Liver (tissue), 9 donors: Measurements from ENCODE around the gene SMARCB1. TPM values are rescaled to one million over a fixed set of nuclear protein-coding genes. Genes with fewer than 3 reads are reported as not detected.

ENCODE experiments used
- DNase-seq: peaks from one replicate; pipeline ENCODE4 v3.0.0-alpha.2; 2017; ENCODE audit warnings: low spot score
- H3K27ac ChIP-seq, 2 donors: one replicate each; pipeline ENCODE4 v1.7.0; 2013; ENCODE audit warnings: inconsistent platforms in 2 of 2, low read length in 2 of 2, control low read depth in 1 of 2, low read depth in 1 of 2, mild to moderate bottlenecking in 1 of 2
- H3K27me3 ChIP-seq, 4 donors: one replicate each; pipeline versions ENCODE4 v1.6.1 to v1.7.0; 2013; ENCODE audit warnings: low read length in 3 of 4, inconsistent platforms in 1 of 4, mild to moderate bottlenecking in 1 of 4, moderate library complexity in 1 of 4; ENCODE audit not compliant: control insufficient read depth in 4 of 4, insufficient read depth in 4 of 4
- H3K36me3 ChIP-seq, 4 donors: one replicate each; pipeline versions ENCODE4 v1.6.1 to v1.7.0; 2013; ENCODE audit warnings: low read length in 3 of 4, mild to moderate bottlenecking in 3 of 4, low read depth in 1 of 4, moderate library complexity in 1 of 4; ENCODE audit not compliant: control insufficient read depth in 4 of 4, insufficient read depth in 3 of 4
- H3K4me1 ChIP-seq, 4 donors: one replicate each; pipeline versions ENCODE4 v1.6.1 to v1.7.0; 2013; ENCODE audit warnings: low read length in 3 of 4, mild to moderate bottlenecking in 3 of 4, moderate library complexity in 1 of 4; ENCODE audit not compliant: control insufficient read depth in 4 of 4, insufficient read depth in 4 of 4
- H3K4me3 ChIP-seq, 3 donors: one replicate each; pipeline versions ENCODE4 v1.6.1 to v1.7.0; 2013; ENCODE audit warnings: low read length in 3 of 3, control low read depth in 1 of 3, low read depth in 1 of 3, mild to moderate bottlenecking in 1 of 3
- H3K9ac ChIP-seq, 2 donors: one replicate each; pipeline ENCODE4 v1.7.0; 2013; ENCODE audit warnings: low read length in 2 of 2, mild to moderate bottlenecking in 2 of 2, moderate library complexity in 2 of 2, control low read depth in 1 of 2, low read depth in 1 of 2
- H3K9me3 ChIP-seq, 4 donors: one replicate each; pipeline versions ENCODE4 v1.6.1 to v1.7.0; 2013; ENCODE audit warnings: low read length in 3 of 4; ENCODE audit not compliant: control insufficient read depth in 4 of 4
- ATF3 ChIP-seq: IDR thresholded peaks from 2 replicates; pipeline ENCODE4 v1.6.1; 2016; ENCODE audit warnings: antibody characterized with exemption
- CTCF ChIP-seq: fragments of 150-350 bp; IDR thresholded peaks from 2 replicates; pipeline ENCODE4 v1.5.1; 2017; ENCODE audit warnings: improper control_type of control experiment, low read depth, low read length; ENCODE audit not compliant: missing input control
- EGR1 ChIP-seq, 2 donors: IDR thresholded peaks; 2 replicates each; pipeline ENCODE4 v1.6.1; 2016 to 2018; ENCODE audit warnings: antibody characterized with exemption in 2 of 2, low read depth in 2 of 2
- FOXA2 ChIP-seq: IDR thresholded peaks from 2 replicates; pipeline ENCODE4 v1.6.1; 2016; ENCODE audit warnings: antibody characterized with exemption
- HNF4A ChIP-seq, 2 donors: conservative IDR thresholded peaks; 2 replicates each; pipeline ENCODE4 v1.6.1; 2016; ENCODE audit warnings: antibody characterized with exemption in 2 of 2, mild to moderate bottlenecking in 2 of 2
- HNF4G ChIP-seq: IDR thresholded peaks from 2 replicates; pipeline ENCODE4 v1.6.1; 2016; ENCODE audit warnings: antibody characterized with exemption
- JUND ChIP-seq, 2 donors: IDR thresholded peaks; 2 replicates each; pipeline ENCODE4 v1.6.1; 2016; ENCODE audit warnings: antibody characterized with exemption in 2 of 2
- MAX ChIP-seq: IDR thresholded peaks from 2 replicates; pipeline ENCODE4 v1.6.1; 2016; ENCODE audit warnings: antibody characterized with exemption
- RXRA ChIP-seq, 2 donors: IDR thresholded peaks; 2 replicates each; pipeline ENCODE4 v1.6.1; 2017 to 2018; ENCODE audit warnings: antibody characterized with exemption in 2 of 2, mild to moderate bottlenecking in 1 of 2
- SP1 ChIP-seq: IDR thresholded peaks from 2 replicates; pipeline ENCODE4 v1.6.1; 2018; ENCODE audit warnings: antibody characterized with exemption, mild to moderate bottlenecking
- YY1 ChIP-seq: IDR thresholded peaks from 2 replicates; pipeline ENCODE4 v1.6.1; 2016; ENCODE audit warnings: antibody characterized with exemption, mild to moderate bottlenecking
- ZBTB33 ChIP-seq: IDR thresholded peaks from 2 replicates; pipeline ENCODE4 v1.6.1; 2016; ENCODE audit warnings: antibody characterized with exemption
- WGBS: extraction: QIAGEN DNeasy Blood & Tissue Kit; methylation state at CpG from one replicate; pipeline ENCODE4 v1.1.7; 2013; 5-methylcytosine and 5-hydroxymethylcytosine counted together
- polyA plus RNA-seq, 2 donors: library from polyadenylated mRNA; stranded (reverse) in 1 of 2; unstranded in 1 of 2; fragments of 200-250 nt in 1 of 2; fragments of >200 nt in 1 of 2; fragmentation: Nextera tagmentation in 1 of 2; extraction: Ambion mirVana in 1 of 2; gene quantifications; one replicate each; pipeline versions ENCODE4 v1.2.1 to v1.2.3, GENCODE V29; 2013 to 2015
- total RNA-seq, 2 donors: library from RNA; depleted of rRNA; stranded (reverse); fragments of >200 nt; gene quantifications; one replicate each; pipeline ENCODE4 v1.2.3, GENCODE V29; 2014
- donor health status: healthy.
- donor health status: healthy.
- donor health status: healthy.
- donor health status: healthy.
- donor health status: healthy.

Gene SMARCB1
- total and polyA plus RNA-seq, 4 donors = 15.1 to 22.5 (median 19.1) TPM

DNA sequence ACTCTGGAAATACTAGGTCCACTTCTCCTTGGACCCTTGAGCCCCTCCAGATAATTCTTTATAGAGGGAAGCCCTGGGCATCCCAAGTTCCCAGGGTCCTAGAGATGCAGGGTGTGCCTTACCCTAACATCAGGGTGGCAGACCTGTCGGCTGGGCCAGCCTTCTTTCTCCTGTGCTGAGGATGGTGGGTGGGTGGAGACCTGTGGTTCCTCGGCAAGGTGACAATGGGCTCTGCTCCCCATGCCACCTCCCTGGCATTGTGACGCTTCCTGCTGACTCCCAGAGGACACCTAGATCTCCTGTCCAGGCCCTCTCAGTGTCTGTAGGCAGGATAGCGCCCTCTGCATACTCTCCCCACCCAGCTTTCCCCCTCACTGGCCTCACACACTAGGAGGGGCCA lies 55.8 kb downstream of the SMARCB1 start:
- Histone ChIP-seq H3K9ac (no peak overlapping the region), H3K27ac (no peak overlapping the region), H3K4me3 (no peak overlapping the region), H3K36me3 (no peaks in the 10 kb centered on the region), H3K4me1 (peaks cover 3 to 10% (median 10%) of the 10 kb centered on the region in 4 donors), H3K27me3 (no peaks in the 10 kb centered on the region), H3K9me3 (no peaks in the 10 kb centered on the region)
- no peak for TF ChIP-seq JUND (IDR thresholded peaks at IDR 0.05)
- TF ChIP-seq HNF4A (conservative IDR thresholded peaks at IDR 0.05) = no peak
- no peak for TF ChIP-seq SP1
- TF ChIP-seq CTCF = no peak
- no peak for TF ChIP-seq MAX
- no peak for TF ChIP-seq ZBTB33
- TF ChIP-seq FOXA2 = no peak
- TF ChIP-seq HNF4G = no peak
- no peak for TF ChIP-seq YY1
- TF ChIP-seq ATF3 = no peak
- TF ChIP-seq RXRA (IDR thresholded peaks at IDR 0.05) = no peak
- no peak for TF ChIP-seq EGR1 (IDR thresholded peaks at IDR 0.05; ENCODE audit: low read depth in 2 of 2)
- no peak for DNase-seq
- WGBS = 89% methylated on average over 4 of the region's 4 CpGs

DNA sequence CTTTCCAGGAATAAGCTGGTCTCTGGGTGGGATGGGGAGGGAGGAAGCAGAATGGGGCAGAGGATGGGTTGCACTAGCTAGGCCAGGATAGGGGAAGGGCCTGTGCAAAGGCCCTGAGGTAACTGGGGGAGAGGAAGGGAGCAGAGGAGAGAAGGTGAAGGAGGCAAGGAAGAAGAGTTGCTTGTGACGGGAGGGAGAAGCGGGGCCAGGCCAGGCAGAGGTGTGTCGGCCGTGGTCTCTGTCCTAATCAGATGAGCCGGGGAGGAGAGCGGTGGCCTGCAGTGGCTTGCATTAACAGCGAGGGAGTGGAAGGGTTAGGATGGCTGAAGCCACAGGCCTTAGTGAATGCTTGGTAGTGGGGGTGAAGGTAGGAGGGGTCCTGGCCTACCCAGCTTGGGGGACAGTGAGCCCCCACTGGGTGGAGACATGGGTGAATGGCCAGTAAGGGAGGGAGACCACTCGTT lies 58.0 kb downstream of the SMARCB1 start:
- no peak for TF ChIP-seq YY1
- TF ChIP-seq ZBTB33 = no peak
- TF ChIP-seq MAX = no peak
- TF ChIP-seq EGR1 (IDR thresholded peaks at IDR 0.05; ENCODE audit: low read depth in 2 of 2) = no peak
- no peak for TF ChIP-seq RXRA (IDR thresholded peaks at IDR 0.05)
- no peak for TF ChIP-seq SP1
- TF ChIP-seq JUND (IDR thresholded peaks at IDR 0.05) = no peak
- TF ChIP-seq FOXA2 = no peak
- no peak for TF ChIP-seq ATF3
- H3K27ac ChIP-seq = no peak overlapping the region
- 80% methylated on average over 8 of the region's 8 CpGs for WGBS
- DNase-seq = no peak
- H3K9me3 ChIP-seq = no peaks in the 10 kb centered on the region
- H3K4me1 ChIP-seq = peaks cover 1 to 8% (median 4%) of the 10 kb centered on the region in 4 donors
- H3K27me3 ChIP-seq = no peaks in the 10 kb centered on the region
- H3K9ac ChIP-seq = no peak overlapping the region
- no peak overlapping the region for H3K4me3 ChIP-seq
- no peaks in the 10 kb centered on the region for H3K36me3 ChIP-seq
